Measurements from ENCODE around the gene IKZF1. TPM values are rescaled to one million over a fixed set of nuclear protein-coding genes. Genes with fewer than 3 reads are reported as not detected.

Gene IKZF1
- polyA plus RNA-seq, 2 of the 4 experiments (the other 2 are of a cell fraction), result not detected

- no peak for DNase-seq (ENCODE audit: low read depth in 1 of 2, low spot score in 1 of 2)
- ChIA-PET CTCF (no interaction called here), POLR2A (no interaction called here)
- Histone ChIP-seq H3K27ac (no peak overlapping the region), H3K4me3 (no peak overlapping the region), H3K4me1 (no peaks in the 10 kb centered on the region), H3K4me2 (no peak overlapping the region), H3K9me3 (no peaks in the 10 kb centered on the region)
- no peak for TF ChIP-seq RARB (CRISPR knock-in tag; IDR thresholded peaks at IDR 0.05)
- TF ChIP-seq EP300 (IDR thresholded peaks at IDR 0.05), result no peak
- no peak for TF ChIP-seq REST (IDR thresholded peaks at IDR 0.05)
- TF ChIP-seq MAFK (IDR thresholded peaks at IDR 0.05; ENCODE audit: partially characterized antibody), result no peak
- TF ChIP-seq PHF8 (IDR thresholded peaks at IDR 0.05; ENCODE audit: borderline replicate concordance, low read depth), result no peak
- no peak for TF ChIP-seq POLR2A (IDR thresholded peaks at IDR 0.05; ENCODE audit: low read length)
- TF ChIP-seq CBX2 (IDR thresholded peaks at IDR 0.05; ENCODE audit: borderline replicate concordance, low read depth), result no peak
- TF ChIP-seq KDM1A (IDR thresholded peaks at IDR 0.05; ENCODE audit: low read depth), result no peak
- TF ChIP-seq ZNF302 (CRISPR knock-in tag; IDR thresholded peaks at IDR 0.05), result no peak
- TF ChIP-seq JUNB (IDR thresholded peaks at IDR 0.05), result no peak
- no peak for TF ChIP-seq ELK1 (IDR thresholded peaks at IDR 0.05; ENCODE audit: low read depth, low read length)
- TF ChIP-seq NR3C1 (IDR thresholded peaks at IDR 0.05), result no peak
- no peak for TF ChIP-seq SMC3 (IDR thresholded peaks at IDR 0.05)
- no peak for FAIRE-seq
- WGBS (ENCODE audit: missing lambda C conversion rate), result 43% methylated on average over 1 of the region's 1 CpG
- ATAC-seq, result no peak
Measured at GRCh38 chr7:50394315-50394714, 89.8 kb downstream of the IKZF1 start.

GRCh38 chr7:50396856-50397255, 92.3 kb downstream of the IKZF1 start:
- Histone ChIP-seq H3K9me3 (no peaks in the 10 kb centered on the region), H3K4me3 (no peak overlapping the region), H3K27ac (no peak overlapping the region), H3K4me2 (no peak overlapping the region), H3K4me1 (no peaks in the 10 kb centered on the region)
- CTCF ChIA-PET, result no interaction called here
- FAIRE-seq (no peak), ATAC-seq (no peak), DNase-seq (ENCODE audit: low read depth in 1 of 2, low spot score in 1 of 2) (no peak)
- WGBS (ENCODE audit: missing lambda C conversion rate), result 2% methylated on average over 2 of the region's 2 CpGs
- TF ChIP-seq HES2 (IDR thresholded peaks at IDR 0.05), result no peak
- TF ChIP-seq CBX2 (IDR thresholded peaks at IDR 0.05; ENCODE audit: borderline replicate concordance, low read depth), result no peak
- no peak for TF ChIP-seq ATOH8 (CRISPR knock-in tag; IDR thresholded peaks at IDR 0.05; ENCODE audit: low read depth)
- no peak for TF ChIP-seq NR3C1 (IDR thresholded peaks at IDR 0.05)
- no peak for TF ChIP-seq JUN (IDR thresholded peaks at IDR 0.05)
- TF ChIP-seq KDM5A (IDR thresholded peaks at IDR 0.05), result no peak
- no peak for TF ChIP-seq ZNF302 (CRISPR knock-in tag; IDR thresholded peaks at IDR 0.05)
- no peak for TF ChIP-seq MYC (IDR thresholded peaks at IDR 0.05; ENCODE audit: borderline replicate concordance, low read length)
- TF ChIP-seq MAFK (IDR thresholded peaks at IDR 0.05; ENCODE audit: partially characterized antibody), result no peak
- POLR2A ChIA-PET, result no interaction called here
